Sigmoid colon (tissue), 4 donors: ENCODE measurements around the gene DDN.

Experiments used
- EP300 ChIP-seq, 4 donors: sonication (generic); formaldehyde crosslinking; IDR thresholded peaks; one replicate each; pipeline ENCODE4 v1.6.1; 2017; ENCODE audit warnings: antibody characterized with exemption in 4 of 4
- POLR2A ChIP-seq, 2 donors: fragments of 450-650 bp; IDR thresholded peaks; one replicate each; pipeline ENCODE4 v1.6.1; 2016; ENCODE audit warnings: antibody characterized with exemption in 2 of 2, mild to moderate bottlenecking in 2 of 2, moderate library complexity in 2 of 2
- TF ChIP-seq, protein P1 (sequence below), 4 experiments: fragments of 450-650 bp in 3 of 4; fragments of 200-600 bp in 1 of 4; IDR thresholded peaks; one replicate each; pipeline ENCODE4 v1.5.1; 2016 to 2019; ENCODE audit warnings: antibody characterized with exemption in 4 of 4, mild to moderate bottlenecking in 3 of 4, moderate library complexity in 2 of 4

DNA sequence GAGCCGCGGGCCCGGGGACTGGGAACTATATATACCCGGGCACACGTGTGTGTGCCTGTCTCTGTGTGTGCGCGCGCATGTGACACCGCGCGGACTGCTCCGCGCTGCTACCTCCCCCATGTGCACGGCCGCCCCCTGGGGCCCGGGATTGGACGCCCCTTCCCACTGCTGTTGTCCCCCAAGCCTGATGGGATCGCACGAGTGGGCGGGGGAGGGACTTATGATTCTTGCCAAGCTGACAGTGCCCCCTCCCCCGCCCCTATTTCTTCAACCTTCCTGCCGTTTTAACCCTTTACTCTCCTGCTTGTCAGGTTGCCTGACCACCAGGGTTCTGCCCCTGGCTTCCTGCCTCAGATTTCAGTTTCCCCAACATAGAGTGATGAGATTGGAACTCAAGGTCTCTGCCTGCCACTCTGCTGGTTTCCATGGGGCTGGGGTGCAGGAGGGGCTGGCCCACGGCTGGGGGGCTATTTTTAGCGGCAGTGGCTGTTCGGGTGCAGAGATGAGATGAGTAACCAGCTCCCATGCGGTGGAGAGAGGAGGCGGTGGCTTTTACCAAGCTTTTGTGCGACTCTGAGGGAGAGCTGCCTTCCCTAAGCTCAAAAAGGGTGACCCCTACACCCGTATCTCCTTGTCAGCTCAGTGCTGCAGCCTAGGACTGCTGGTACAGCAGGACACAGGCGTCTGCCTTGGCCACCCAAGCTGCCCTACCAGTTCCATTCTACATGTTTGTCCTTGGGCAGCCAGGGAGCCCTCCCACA, at the start of gene DDN:
- TF ChIP-seq POLR2A (IDR thresholded peaks at IDR 0.05) = no peak
- TF ChIP-seq, protein P1, sequence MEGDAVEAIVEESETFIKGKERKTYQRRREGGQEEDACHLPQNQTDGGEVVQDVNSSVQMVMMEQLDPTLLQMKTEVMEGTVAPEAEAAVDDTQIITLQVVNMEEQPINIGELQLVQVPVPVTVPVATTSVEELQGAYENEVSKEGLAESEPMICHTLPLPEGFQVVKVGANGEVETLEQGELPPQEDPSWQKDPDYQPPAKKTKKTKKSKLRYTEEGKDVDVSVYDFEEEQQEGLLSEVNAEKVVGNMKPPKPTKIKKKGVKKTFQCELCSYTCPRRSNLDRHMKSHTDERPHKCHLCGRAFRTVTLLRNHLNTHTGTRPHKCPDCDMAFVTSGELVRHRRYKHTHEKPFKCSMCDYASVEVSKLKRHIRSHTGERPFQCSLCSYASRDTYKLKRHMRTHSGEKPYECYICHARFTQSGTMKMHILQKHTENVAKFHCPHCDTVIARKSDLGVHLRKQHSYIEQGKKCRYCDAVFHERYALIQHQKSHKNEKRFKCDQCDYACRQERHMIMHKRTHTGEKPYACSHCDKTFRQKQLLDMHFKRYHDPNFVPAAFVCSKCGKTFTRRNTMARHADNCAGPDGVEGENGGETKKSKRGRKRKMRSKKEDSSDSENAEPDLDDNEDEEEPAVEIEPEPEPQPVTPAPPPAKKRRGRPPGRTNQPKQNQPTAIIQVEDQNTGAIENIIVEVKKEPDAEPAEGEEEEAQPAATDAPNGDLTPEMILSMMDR (IDR thresholded peaks at IDR 0.05) = no peak
- TF ChIP-seq EP300 (IDR thresholded peaks at IDR 0.05) = no peak
